K562 (cell line): ENCODE results near the gene MGAT4B. TPM values are rescaled to one million over a fixed set of nuclear protein-coding genes. Genes with fewer than 3 reads are reported as not detected.

Source experiments
- ATAC-seq: fragments of 200-7000 bp; cut with Tn5 transposase; 3 replicates; pipeline ENCODE4 v1.9.1; 2020; ENCODE audit warnings: moderate library complexity
- BruUV-seq: library from RNA; stranded (reverse); fragments of 400-500 nt; replicated peaks from 2 replicates; lab custom pipeline; 2021; lab: Mats Ljungman, UMichigan
- CTCF ChIA-PET: fragments of 300-600 bp; formaldehyde crosslinking; extraction: SDS; loops from one replicate; lab custom pipeline; 2021; ENCODE audit warnings: low intra/inter-chr PET ratio; lab: Yijun Ruan, JAX
- POLR2A ChIA-PET: fragments of 300-600, 350-650 bp; sonication (Branson Sonifier 250); formaldehyde crosslinking; extraction: SDS; loops from one replicate; lab custom pipeline; 2021; ENCODE audit warnings: antibody characterized with exemption, inconsistent platforms; lab: Yijun Ruan, JAX
- DNase-seq, 4 experiments: peaks; one replicate each; pipeline versions ENCODE4 v3.0.0 to v3.0.0-alpha.2; 2011 to 2018; ENCODE audit warnings: low spot score in 3 of 4, mixed read lengths in 3 of 4; ENCODE audit errors: extremely low read depth in 1 of 4
- FAIRE-seq: peaks from 2 replicates; lab custom pipeline; 2011; peaks lifted over from hg19 to GRCh38; lab: Jason Lieb, UNC
- H2AFZ ChIP-seq: 2 replicates; pipeline ENCODE4 v1.6.0; 2011; ENCODE audit warnings: low read depth, low read length, control low read depth, inconsistent platforms
- H3K27ac ChIP-seq: fragments of 200-600 bp; 3 replicates; pipeline ENCODE4 v1.8.0; 2011; ENCODE audit warnings: low read depth, mild to moderate bottlenecking, control low read depth, inconsistent platforms, low read length, moderate library complexity, mixed read lengths; ENCODE audit errors: extremely low read depth
- H3K27me3 ChIP-seq, 2 experiments: fragments of 300-600 bp in 1 of 2; 2 replicates in 1 of 2; 3 replicates in 1 of 2; pipeline versions ENCODE4 v1.6.0 to v1.8.0; 2011; ENCODE audit warnings: inconsistent platforms in 2 of 2, low read length in 2 of 2, mild to moderate bottlenecking in 1 of 2, mixed read lengths in 1 of 2, moderate library complexity in 1 of 2; ENCODE audit not compliant: control insufficient read depth in 2 of 2, insufficient read depth in 2 of 2
- H3K36me3 ChIP-seq: fragments of 300-600 bp; 3 replicates; pipeline ENCODE4 v1.8.0; 2011; ENCODE audit warnings: mild to moderate bottlenecking, low read length, inconsistent platforms; ENCODE audit not compliant: control insufficient read depth, insufficient read depth
- H3K4me1 ChIP-seq, 2 experiments: fragments of 200-600 bp in 1 of 2; replicated peaks in 1 of 2; 2 replicates in 1 of 2; 3 replicates in 1 of 2; pipeline versions ENCODE4 v1.5.1 to v1.8.0; 2011; ENCODE audit warnings: inconsistent platforms in 2 of 2, low read length in 2 of 2, mild to moderate bottlenecking in 1 of 2, mixed read lengths in 1 of 2, moderate library complexity in 1 of 2; ENCODE audit not compliant: control insufficient read depth in 2 of 2, insufficient read depth in 2 of 2
- H3K4me2 ChIP-seq: 2 replicates; pipeline ENCODE4 v1.6.1; 2011; ENCODE audit warnings: low read length, control low read depth, inconsistent platforms, mixed read lengths; ENCODE audit not compliant: insufficient read depth
- H3K4me3 ChIP-seq: fragments of 200-600 bp; sonication (generic), shearing (Covaris generic); 2 replicates; pipeline ENCODE4 v1.5.1; 2016; ENCODE audit warnings: control low read depth, inconsistent platforms
- H3K79me2 ChIP-seq: fragments of 200-600 bp; 3 replicates; pipeline ENCODE4 v1.8.0; 2011; ENCODE audit warnings: low read length, inconsistent platforms; ENCODE audit not compliant: control insufficient read depth, insufficient read depth
- H3K9ac ChIP-seq, 2 experiments: 2 replicates each; pipeline versions ENCODE4 v1.6.0 to v1.6.1; 2011; ENCODE audit warnings: low read depth in 2 of 2, low read length in 2 of 2, control low read depth in 1 of 2, inconsistent platforms in 1 of 2, mild to moderate bottlenecking in 1 of 2, mixed read lengths in 1 of 2; ENCODE audit not compliant: insufficient read depth in 1 of 2
- H3K9me1 ChIP-seq: one replicate; pipeline ENCODE4 v1.6.0; 2011; ENCODE audit warnings: inconsistent platforms, mild to moderate bottlenecking, low read length, moderate library complexity; ENCODE audit not compliant: control insufficient read depth, insufficient read depth
- H3K9me3 ChIP-seq: replicated peaks from 2 replicates; pipeline ENCODE4 v1.5.1; 2011; ENCODE audit warnings: low read depth, low read length, inconsistent platforms; ENCODE audit not compliant: control insufficient read depth, insufficient read depth
- H4K20me1 ChIP-seq: replicated peaks from 2 replicates; pipeline ENCODE4 v1.6.1; 2011; ENCODE audit warnings: low read length, inconsistent platforms, mixed read lengths; ENCODE audit not compliant: control insufficient read depth, insufficient read depth
- ARID2 ChIP-seq: fragments of 450-650 bp; IDR thresholded peaks from 2 replicates; pipeline ENCODE4 v1.6.1; 2017; ENCODE audit warnings: antibody characterized with exemption, mild to moderate bottlenecking
- RNF2 ChIP-seq: sonication (generic); IDR thresholded peaks from 2 replicates; pipeline ENCODE4 v1.6.1; 2016
- TCFL5 ChIP-seq: fragments of 250-450 bp; sonication (Bioruptor Pico); conservative IDR thresholded peaks from 2 replicates; pipeline ENCODE4 v1.6.1; 2021; ENCODE audit warnings: mild to moderate bottlenecking, moderate library complexity, matching md5 sums
- TFAM ChIP-seq: fragments of 250-450 bp; sonication (Bioruptor Pico); conservative IDR thresholded peaks from 2 replicates; pipeline ENCODE4 v1.5.0; 2021; ENCODE audit warnings: mild to moderate bottlenecking, moderate library complexity
- TFAP4 ChIP-seq: sonication (generic); formaldehyde crosslinking; IDR thresholded peaks from 2 replicates; pipeline ENCODE4 v1.8.0; 2022; ENCODE audit warnings: missing genetic modification reagents, mild to moderate bottlenecking, moderate library complexity, borderline replicate concordance
- ZNF512 ChIP-seq: IDR thresholded peaks from 2 replicates; pipeline ENCODE4 v1.6.1; 2016; ENCODE audit warnings: missing genetic modification characterization, missing compliant biosample characterization
- WGBS: fragments of 100-300 bp; shearing (Covaris generic); methylation state at CpG from one replicate; pipeline ENCODE4 v1.1.6; 2016; ENCODE audit warnings: low coverage, mixed read lengths; ENCODE audit not compliant: insufficient coverage; ENCODE audit errors: missing lambda C conversion rate; 5-methylcytosine and 5-hydroxymethylcytosine counted together
- in situ Hi-C: fragments of 300-500 bp; cut with MboI; formaldehyde crosslinking; loops from 4 replicates; pipeline ENCODE4 v1.15.0; 2018; ENCODE audit warnings: inconsistent platforms, mixed read lengths
- intact Hi-C: fragments of 100-400 bp; cut with micrococcal nuclease; formaldehyde crosslinking; loops from 2 replicates; pipeline ENCODE4 v1.14.2; 2022
- polyA plus RNA-seq, 8 experiments: library from polyadenylated mRNA; depleted of rRNA in 4 of 8; stranded (reverse) in 5 of 8; unstranded in 3 of 8; fragments of >200 nt; fragmentation: Nextera tagmentation in 2 of 8; fragmentation: Illumina TruSeq in 1 of 8; extraction: Ambion mirVana in 2 of 8; extraction: Trizol in 1 of 8; gene quantifications; 2 replicates each; pipeline versions ENCODE4 v1.2.1 to v1.2.3, GENCODE V29; 2011 to 2014; ENCODE audit warnings: inconsistent platforms in 1 of 8, missing spikeins in 1 of 8
- total RNA-seq, 7 experiments: library from RNA; depleted of rRNA in 6 of 7; stranded (reverse); fragments of >200 nt in 6 of 7; fragmentation: Illumina TruSeq in 2 of 7; extraction: Trizol in 2 of 7; gene quantifications; 2 replicates each; pipeline versions ENCODE4 v1.2.1 to v1.2.3, GENCODE V29; 2011 to 2021; ENCODE audit warnings: low replicate concordance in 1 of 7

MGAT4B gene
- total and polyA plus RNA-seq, 9 of the 15 experiments (the other 6 are each of a cell fraction or from before 2014, with no cell fraction given) = 0.34 to 133 (median 75.4) TPM

DNA sequence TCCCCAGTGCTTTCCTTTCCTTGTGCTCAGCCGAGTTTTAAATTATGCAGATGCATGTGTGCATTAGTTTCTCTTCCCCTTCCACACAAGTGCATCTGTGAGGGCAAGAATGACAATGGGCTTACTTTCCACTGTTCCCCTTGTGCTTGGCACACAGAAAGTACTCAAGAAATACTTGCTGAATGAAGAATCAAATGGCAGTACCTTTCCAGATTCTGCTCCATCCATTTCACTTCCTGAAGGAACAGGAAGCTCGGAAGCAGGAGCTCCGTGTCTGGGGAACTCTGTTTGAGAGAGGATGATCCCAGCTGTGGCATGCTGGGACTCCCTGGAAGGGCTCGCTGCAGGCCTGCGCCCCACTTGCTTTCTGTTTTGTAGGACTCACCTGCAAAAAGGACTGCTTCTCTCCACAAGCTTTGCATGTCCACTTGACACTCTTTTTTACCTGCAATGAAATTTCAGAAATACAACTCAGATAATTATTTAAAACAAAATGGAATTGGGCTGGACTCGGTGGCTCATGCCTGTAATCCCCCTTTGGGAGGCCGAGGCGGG lies 46.4 kb upstream of the MGAT4B start:
- CTCF ChIA-PET = no interaction called here
- ATAC-seq (no peak), FAIRE-seq (no peak), DNase-seq (no peak)
- intact Hi-C loops (no loop called here), in situ Hi-C loops (no loop called here)
- Histone ChIP-seq H3K27me3 (no peaks in the 10 kb centered on the region), H3K9me1 (no peaks in the 10 kb centered on the region), H3K36me3 (peaks cover 45% of the 10 kb centered on the region), H3K27ac (no peak overlapping the region), H2AFZ (no peak overlapping the region), H3K4me1 (peaks cover under 1 to 2% of the 10 kb centered on the region in 2 experiments; a peak in 3 of 5 replicates), H4K20me1 (no peaks in the 10 kb centered on the region), H3K4me2 (no peak overlapping the region), H3K79me2 (peaks cover 13% of the 10 kb centered on the region), H3K9me3 (no peaks in the 10 kb centered on the region), H3K4me3 (no peak overlapping the region), H3K9ac (0 out of 4 replicates have a peak overlapping the region, but pooled peaks of 1 of the 2 experiments have one; percentile 50)
- no TSS peak for BruUV-seq
- 83% methylated on average over 8 of the region's 8 CpGs for WGBS
- POLR2A ChIA-PET = interaction anchor here (0.6 to 1.1 kb wide), 3 partner anchors 15 to 1387 kb away, joined by 3 to 4 read pairs (median 3); no protein-coding TSS in a partner anchor
- TF ChIP-seq TFAP4 (no peak), ZNF512 (no peak), ARID2 (no peak), TCFL5 (CRISPR knock-in tag) (no peak), RNF2 (no peak), TFAM (CRISPR knock-in tag) (no peak)
